HG02852 (cell line): ENCODE measurements around the gene SMNDC1.
"Not testable (repeated sequence)": the region's sequence is repeated elsewhere in the genome, so short reads cannot be mapped to it uniquely, and the experiment has no call there.

ENCODE experiments used
- ATAC-seq: cut with Tn5 transposase; IDR thresholded peaks from one replicate; pipeline ENCODE4 v1.9.1; 2021; ENCODE audit warnings: mild to moderate bottlenecking, moderate library complexity; ENCODE audit not compliant: unreplicated experiment

SMNDC1 gene

DNA sequence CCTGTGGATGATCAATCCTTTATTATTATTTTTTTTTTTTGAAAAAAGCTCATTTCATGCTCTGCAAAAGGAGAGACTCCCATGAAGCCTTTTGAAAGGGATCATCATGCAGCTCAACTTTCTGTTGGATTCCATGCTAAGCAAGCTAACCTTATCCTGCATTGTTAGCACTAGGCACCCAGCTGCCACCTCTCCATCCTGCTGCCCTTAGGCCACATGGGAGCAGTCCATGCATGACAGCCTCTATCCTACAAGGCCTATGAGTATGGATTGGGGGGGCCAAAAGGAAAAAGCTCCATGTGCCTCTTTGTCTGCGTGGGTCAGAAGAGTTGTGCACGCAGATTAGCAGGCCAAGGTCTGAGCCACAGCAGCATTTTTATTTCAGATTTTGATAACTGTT lies 19.2 kb downstream of the SMNDC1 start:
- no peak for ATAC-seq

GRCh38 chr10:110284262-110284661 lies 20.5 kb downstream of the SMNDC1 start:
- no peak for ATAC-seq

DNA sequence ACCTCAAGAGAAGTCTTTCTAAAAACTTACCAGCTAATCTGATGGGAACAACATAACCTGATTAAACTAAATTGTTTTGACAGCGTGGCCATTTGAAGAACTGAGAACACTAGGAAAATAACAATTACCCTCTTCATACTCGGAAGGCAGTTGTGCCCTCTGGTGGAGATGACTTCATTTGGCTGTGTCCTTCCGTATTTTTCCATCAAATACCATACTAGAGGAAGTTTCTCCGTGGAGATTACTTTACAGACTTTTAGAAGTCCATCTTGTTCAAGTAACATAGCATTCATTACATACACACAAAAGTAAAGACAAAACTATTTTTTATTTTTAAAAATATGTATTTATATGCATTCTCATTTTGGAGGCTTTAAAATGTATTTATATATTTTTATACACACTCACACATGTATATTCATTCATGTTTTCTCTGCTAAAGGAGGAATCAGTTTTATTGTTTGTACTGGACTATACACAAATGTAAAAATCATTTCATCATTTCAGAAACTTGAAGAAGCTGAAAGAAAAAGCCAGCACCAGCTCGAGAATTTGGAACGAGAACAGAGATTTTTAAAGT lies 25.2 kb downstream of the SMNDC1 start:
- no peak for ATAC-seq

GRCh38 chr10:110278562-110279406 lies 25.9 kb downstream of the SMNDC1 start:
- ATAC-seq, result no peak

DNA sequence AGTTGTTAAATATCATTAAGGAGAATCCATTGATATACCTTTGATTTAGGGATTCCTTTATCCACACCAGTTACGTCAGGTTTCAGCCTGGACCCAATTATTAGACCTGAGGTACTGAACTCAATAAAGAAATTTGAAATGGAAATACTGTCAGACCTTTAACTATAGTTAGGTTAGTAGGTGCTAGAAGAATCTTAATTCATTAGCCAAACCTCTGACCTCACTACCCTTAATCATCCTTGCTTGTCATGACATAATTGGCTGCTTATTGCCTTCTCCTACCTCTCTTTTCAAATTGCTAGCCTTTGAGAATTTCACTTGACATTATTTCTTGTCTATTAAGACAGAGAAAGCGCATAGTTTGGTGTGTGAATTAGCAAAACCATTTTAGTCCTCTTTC lies 27.1 kb downstream of the SMNDC1 start:
- ATAC-seq, result no peak

- ATAC-seq, result no peak
Measured at GRCh38 chr10:110276603-110277002, 28.1 kb downstream of the SMNDC1 start.

GRCh38 chr10:110275128-110275729 lies 29.5 kb downstream of the SMNDC1 start:
- no peak for ATAC-seq

- no peak for ATAC-seq
Measured at GRCh38 chr10:110274647-110275046, 30.1 kb downstream of the SMNDC1 start.

DNA sequence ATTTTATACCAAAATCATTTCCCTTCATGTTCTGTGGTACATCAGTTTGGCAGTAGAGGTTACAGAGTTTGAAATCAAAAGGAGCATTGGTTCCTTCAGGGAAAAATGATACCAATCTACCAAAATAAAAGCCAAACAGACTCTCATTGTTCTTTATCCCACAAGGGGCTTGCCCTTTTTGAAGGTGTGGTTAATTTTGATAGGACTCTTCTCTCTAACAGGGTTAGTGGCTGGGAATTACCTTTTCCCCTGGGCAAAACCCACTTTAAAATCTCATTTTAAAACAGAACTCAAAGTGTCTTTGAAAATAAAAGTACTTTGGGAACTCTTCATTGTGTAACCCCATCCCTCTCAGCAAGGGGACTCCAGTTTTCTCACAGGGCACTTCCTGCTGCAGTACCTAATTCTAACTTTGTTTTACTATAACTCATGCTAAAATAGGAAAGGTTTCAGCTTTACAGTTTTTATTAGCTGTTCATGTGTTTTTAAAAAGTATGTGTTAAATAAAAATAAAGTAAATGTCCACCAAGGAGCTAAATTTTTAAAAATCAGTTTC lies 30.6 kb downstream of the SMNDC1 start:
- no peak for ATAC-seq

DNA sequence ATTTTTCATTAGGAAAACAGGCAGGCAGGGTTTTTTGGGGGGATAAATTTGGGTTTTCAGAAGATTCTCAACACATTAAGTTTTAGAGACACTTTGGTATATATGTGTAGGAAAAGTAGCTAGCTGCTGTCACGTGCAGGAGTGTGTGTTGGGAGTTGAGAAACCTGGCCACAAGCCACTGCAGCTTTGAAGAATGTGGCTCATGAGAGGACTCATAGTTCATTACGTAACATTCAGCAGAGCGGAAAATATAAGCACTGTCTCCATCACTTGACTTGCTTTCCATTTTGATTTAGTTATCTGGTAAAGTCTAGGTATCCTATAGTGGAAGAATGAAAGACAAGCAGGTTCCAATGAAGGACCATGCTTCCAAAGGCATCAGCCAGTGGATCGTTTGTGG lies 31.2 kb downstream of the SMNDC1 start:
- peak; percentile 37 for ATAC-seq

DNA sequence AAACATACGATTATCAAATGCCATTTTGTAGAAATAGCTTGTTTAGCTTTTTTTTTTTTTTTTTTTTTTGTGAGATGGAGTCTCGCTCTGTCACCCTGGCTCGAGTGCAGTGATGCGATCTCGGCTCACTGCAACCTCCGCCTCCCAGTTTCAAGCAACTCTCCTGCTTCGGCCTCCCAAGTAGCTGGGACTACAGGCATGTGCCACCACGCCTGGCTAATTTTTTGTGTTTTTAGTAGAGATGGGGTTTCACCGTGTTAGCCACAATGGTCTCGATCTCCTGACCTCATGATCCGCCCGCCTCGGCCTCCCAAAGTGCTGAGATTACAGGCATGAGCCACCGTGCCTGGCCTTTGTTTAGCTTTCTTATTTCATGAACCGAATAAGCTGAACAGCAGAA lies 31.7 kb downstream of the SMNDC1 start:
- ATAC-seq, result not testable (repeated sequence)

- no peak for ATAC-seq
Measured at GRCh38 chr10:110269374-110270318, 35.1 kb downstream of the SMNDC1 start.

DNA sequence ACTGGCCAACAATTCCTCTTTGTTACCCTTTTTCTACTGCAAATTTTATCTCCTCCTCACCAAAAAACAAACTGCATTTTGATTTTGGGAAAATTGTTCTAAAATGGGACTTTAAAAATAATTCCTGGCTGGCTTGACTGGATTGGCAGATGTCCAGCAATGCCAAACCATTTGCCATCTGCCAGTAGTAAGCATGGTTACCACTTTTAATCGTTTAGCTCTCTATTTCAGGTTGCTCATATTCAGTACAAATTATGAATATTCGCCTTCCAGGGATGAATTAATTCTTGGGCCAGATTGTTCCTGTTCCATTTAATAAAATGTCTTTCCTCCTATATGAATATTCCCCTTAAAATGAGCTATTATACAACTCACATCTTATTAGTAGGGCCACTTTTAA lies 35.7 kb downstream of the SMNDC1 start:
- no peak for ATAC-seq

- ATAC-seq, result no peak
Measured at GRCh38 chr10:110268442-110268841, 36.3 kb downstream of the SMNDC1 start.

DNA sequence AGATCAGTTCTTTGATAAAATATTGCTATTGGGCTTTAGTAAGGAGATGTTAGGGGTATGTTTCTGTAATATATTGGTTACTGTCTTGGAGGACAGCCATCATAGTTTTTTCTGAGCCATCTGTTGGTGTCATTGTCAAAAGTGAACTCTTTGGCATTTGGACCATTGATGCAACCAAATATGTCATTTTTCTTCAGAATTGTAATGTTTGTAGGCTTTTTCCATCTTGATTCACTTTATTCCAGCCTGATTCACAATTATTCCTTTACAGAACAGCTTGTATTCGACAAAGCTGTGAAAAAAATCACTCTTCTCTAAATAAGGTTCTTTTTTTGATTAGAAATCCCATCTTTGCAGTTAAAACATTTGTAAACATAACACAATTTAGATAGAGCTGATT lies 37.4 kb downstream of the SMNDC1 start:
- ATAC-seq, result no peak

DNA sequence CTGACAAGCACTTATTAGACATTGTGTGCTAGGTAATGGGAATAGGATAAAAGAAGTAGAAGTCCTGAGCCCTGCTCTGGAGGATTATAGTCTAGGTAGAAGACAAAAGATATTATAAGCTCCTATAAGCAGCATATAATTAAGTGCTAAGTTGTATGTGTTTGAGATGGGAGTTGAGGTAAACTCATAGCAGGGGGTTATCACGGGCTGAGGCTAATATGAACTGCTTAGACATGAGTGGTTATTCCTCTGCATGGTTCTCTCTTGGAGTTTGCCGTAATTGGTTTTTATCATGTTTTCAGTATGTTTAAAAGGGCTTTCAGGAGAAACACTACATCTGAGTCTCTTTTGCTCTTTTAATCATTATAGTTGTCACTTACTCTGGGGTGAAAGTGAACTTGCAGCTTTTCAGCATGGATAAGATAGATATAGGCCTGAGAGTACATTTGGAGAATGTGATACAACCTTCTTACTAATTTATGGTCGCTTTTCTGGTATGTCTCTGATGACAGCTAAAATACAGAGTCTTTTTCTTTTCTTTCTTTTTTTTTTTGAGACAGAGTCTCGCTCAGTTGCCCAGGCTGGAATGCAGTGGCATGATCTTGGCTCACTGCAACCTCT lies 39.0 kb downstream of the SMNDC1 start:
- no peak for ATAC-seq

DNA sequence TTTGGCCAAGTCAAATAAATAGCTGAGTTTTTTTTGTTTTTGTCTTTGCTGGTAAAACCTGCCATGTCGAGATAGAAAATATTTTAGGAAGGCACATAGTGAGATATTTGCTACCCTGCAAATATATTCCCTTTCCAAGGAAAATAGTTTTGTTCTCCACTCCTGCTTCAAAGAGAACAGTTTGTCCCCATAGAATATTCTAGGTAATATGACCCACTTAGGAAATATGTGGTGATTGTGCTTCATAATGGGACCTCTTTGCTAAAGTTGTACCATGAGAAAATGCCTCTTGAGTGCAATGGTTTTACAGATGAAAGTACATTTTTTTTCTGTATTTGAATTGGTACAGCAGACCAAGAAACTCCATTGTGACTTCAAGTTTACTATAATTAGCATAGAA lies 41.6 kb downstream of the SMNDC1 start:
- no peak for ATAC-seq

DNA sequence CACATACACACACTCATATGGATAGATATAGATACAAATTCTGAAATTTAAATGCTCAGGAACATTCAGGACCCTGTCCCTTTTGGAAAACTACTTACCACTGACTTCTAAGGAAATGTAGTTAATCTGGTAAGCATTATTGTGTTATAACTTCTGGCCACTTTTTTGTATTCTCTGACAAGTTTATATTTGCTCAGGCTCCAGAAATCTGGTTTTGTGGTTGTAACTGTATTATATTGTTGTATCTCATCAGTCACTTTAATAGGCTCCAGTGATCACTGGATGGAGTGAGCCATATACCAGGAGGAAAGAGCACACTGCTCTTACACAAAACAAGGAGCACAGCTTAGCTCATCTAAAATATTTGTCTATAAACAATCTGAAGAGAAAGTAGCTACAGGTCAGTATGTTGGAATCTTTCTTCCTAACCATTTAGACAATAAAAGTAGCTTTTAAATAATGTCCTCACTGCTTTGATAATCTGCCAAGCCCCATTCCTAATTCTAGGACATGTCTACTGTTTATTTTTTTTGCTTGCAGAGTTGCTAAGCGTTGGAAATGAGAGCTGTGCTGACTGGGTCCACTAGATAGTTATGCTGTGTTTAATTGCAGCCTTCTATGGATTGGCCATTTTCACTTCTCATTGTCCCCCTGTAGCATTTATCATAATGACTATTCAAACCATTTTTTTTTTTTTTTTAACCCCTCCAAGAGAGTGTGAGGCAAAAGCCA lies 43.8 kb downstream of the SMNDC1 start:
- ATAC-seq, result no peak

GRCh38 chr10:110259317-110259716 lies 45.4 kb downstream of the SMNDC1 start:
- ATAC-seq, result no peak

DNA sequence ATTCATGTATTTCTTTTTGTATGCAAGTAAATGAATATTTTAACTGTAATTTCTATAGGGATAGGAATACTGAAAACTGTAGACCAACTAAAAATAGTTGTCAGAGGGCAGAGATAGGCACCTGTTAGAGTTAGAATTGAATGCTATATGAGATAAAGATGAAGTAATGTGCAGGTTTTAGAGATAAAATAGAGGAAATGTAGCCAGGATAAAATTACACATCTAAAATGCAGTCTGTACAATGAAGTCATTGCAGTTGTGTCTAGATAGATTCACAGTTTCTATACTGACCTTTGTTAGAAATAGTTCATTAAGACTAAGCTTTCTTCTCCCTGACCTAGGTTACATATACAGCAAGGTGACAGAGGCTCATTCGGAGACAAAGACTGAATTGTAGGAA lies 46.2 kb downstream of the SMNDC1 start:
- ATAC-seq, result no peak
